GM10266 (cell line): ENCODE results near the gene YIPF5.

ENCODE experiments used
- DNase-seq: peaks from one replicate; pipeline ENCODE4 v3.0.0; 2012; ENCODE audit errors: extremely low spot score
- CTCF ChIP-seq: IDR thresholded peaks from 2 replicates; pipeline ENCODE4 v1.5.1; 2012; ENCODE audit warnings: mild to moderate bottlenecking, low read depth; ENCODE audit not compliant: control insufficient read depth, insufficient read depth; ENCODE audit errors: missing control alignments

YIPF5 gene

GRCh38 chr5:144203750-144204596 is 33.5 kb upstream of the YIPF5 start:
- peak; percentile 87 for TF ChIP-seq CTCF
- DNase-seq: peak; percentile 51

GRCh38 chr5:144202726-144203125 is 32.3 kb upstream of the YIPF5 start:
- DNase-seq: no peak
- no peak for TF ChIP-seq CTCF

- no peak for DNase-seq
- no peak for TF ChIP-seq CTCF
These were observed 31.6 kb upstream of the YIPF5 start for GRCh38 chr5:144202072-144202471.

DNA sequence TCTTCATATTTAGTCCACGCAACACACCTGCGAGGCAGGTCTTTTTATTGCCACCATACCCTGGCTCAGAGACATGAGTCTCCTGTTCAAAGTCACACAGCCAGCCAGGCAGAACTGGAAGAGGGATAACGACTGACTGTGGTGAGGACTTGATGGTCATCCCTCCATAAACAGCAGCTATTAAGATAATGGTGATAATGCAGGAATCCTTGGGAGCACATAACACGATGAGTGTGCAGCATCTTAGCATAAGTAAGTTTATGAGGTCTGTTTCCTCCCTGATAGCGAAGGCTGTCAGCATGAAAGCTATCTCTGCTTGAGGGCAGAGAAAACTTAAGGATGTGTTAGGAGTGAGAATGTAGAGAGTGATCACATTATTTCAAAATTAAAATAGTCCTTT is 31.1 kb upstream of the YIPF5 start:
- TF ChIP-seq CTCF: no peak
- no peak for DNase-seq

DNA sequence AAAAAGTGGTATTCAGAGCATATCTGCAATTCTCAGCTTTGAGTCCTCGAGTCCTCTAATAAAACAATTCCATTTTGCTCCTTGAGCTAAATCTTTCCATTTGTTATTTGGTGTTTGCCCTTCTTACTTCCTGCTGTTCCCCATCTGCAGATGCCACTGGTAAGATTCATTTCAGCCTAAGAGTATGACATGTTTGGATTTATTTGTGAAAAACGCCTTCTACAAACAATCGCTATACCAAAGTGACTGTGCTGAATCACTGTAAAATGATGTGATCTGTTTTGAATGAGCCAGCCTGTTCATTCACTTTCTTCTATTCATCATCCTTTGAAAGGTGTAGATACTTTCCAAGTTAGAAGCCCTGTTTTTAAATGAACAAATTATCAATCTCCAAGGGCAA is 27.9 kb upstream of the YIPF5 start:
- TF ChIP-seq CTCF: no peak

GRCh38 chr5:144196612-144197011 is 26.2 kb upstream of the YIPF5 start:
- no peak for TF ChIP-seq CTCF
- DNase-seq: no peak

More for the DNA sequence above, 27.9 kb upstream of the YIPF5 start:
- DNase-seq: no peak

- TF ChIP-seq CTCF: no peak
- no peak for DNase-seq
These were observed 25.0 kb upstream of the YIPF5 start for GRCh38 chr5:144195448-144195847.
